Measurements from ENCODE around the gene COX14. TPM values are rescaled to one million over a fixed set of nuclear protein-coding genes. Genes with fewer than 3 reads are reported as not detected.

COX14 gene
- total RNA-seq, 1 donor from 2014 or later: 49.7 TPM

- Histone ChIP-seq H3K27ac (ENCODE audit: low read depth, low read length) (no peak overlapping the region), H3K79me2 (ENCODE audit: insufficient read depth, low read length) (peaks cover 3% of the 10 kb centered on the region), H2AFZ (ENCODE audit: low read depth, low read length) (no peak overlapping the region), H3K4me1 (ENCODE audit: insufficient read depth, low read length) (no peaks in the 10 kb centered on the region), H3K36me3 (ENCODE audit: insufficient read depth, low read length) (peaks cover 31% of the 10 kb centered on the region), H4K20me1 (ENCODE audit: insufficient read depth, low read length) (peaks cover 5% of the 10 kb centered on the region), H3K4me2 (ENCODE audit: low read length) (no peak overlapping the region), H3K9me3 (ENCODE audit: insufficient read depth, low read depth, low read length) (no peaks in the 10 kb centered on the region), H3K9ac (ENCODE audit: low read length) (no peak overlapping the region), H3K27me3 (ENCODE audit: insufficient read depth, low read length) (no peaks in the 10 kb centered on the region), H3K4me3 (ENCODE audit: insufficient read depth, low read depth, low read length) (no peak overlapping the region)
- FAIRE-seq (no peak), DNase-seq (ENCODE audit: low read depth) (no peak)
- H3K36me3 Mint-ChIP-seq (ENCODE audit: low read depth, unreplicated experiment): peaks cover 22% of the 10 kb centered on the region
- no peaks in the 10 kb centered on the region for H3K9me3 Mint-ChIP-seq (ENCODE audit: unreplicated experiment)
- H3K4me3 Mint-ChIP-seq (ENCODE audit: unreplicated experiment): no peak overlapping the region
- H3K4me1 Mint-ChIP-seq (ENCODE audit: low read depth, unreplicated experiment): peaks cover 9% of the 10 kb centered on the region
- TF ChIP-seq EZH2 (IDR thresholded peaks at IDR 0.05; ENCODE audit: insufficient read depth, low read length) (no peak), CTCF (IDR thresholded peaks at IDR 0.05; ENCODE audit: insufficient read depth, low read depth, low read length) (no peak)
- peak overlapping the region; percentile 6 for H3K27ac Mint-ChIP-seq (ENCODE audit: unreplicated experiment)
- H3K27me3 Mint-ChIP-seq (ENCODE audit: low read depth, unreplicated experiment): no peaks in the 10 kb centered on the region
Observed at GRCh38 chr12:50127546-50127945, 15.5 kb downstream of the COX14 start.

DNA sequence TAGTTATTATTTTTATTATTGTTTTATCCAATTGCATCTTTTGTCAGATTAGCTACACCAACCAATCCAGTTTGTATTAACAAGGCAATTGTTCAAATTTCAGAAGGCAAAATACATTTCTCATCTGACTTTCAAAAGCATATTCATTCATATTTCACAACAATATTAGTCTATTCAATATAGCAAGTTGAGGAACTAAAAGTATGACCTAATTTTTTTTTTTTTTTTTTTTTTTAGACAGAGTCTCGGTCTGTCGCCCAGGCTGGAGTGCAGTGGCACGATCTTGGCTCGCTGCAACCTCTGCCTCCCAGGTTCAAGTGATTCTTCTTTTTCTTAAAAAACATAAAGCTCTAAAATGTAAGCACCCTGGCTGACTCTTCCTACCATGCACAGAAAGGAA is 17.3 kb downstream of the COX14 start:
- H3K27me3 ChIP-seq (ENCODE audit: insufficient read depth, low read length): no peaks in the 10 kb centered on the region
- peaks cover 9% of the 10 kb centered on the region for H3K4me1 Mint-ChIP-seq (ENCODE audit: low read depth, unreplicated experiment)
- TF ChIP-seq EZH2 (IDR thresholded peaks at IDR 0.05; ENCODE audit: insufficient read depth, low read length) (no peak), CTCF (IDR thresholded peaks at IDR 0.05; ENCODE audit: insufficient read depth, low read depth, low read length) (no peak)
- H3K9ac ChIP-seq (ENCODE audit: low read length): no peak overlapping the region
- H3K4me1 ChIP-seq (ENCODE audit: insufficient read depth, low read length): no peaks in the 10 kb centered on the region
- DNase-seq (ENCODE audit: low read depth) (no peak), FAIRE-seq (no peak)
- no peak overlapping the region for H3K4me2 ChIP-seq (ENCODE audit: low read length)
- H3K9me3 Mint-ChIP-seq (ENCODE audit: unreplicated experiment): no peaks in the 10 kb centered on the region
- H3K4me3 ChIP-seq (ENCODE audit: insufficient read depth, low read depth, low read length): no peak overlapping the region
- no peak overlapping the region for H3K27ac Mint-ChIP-seq (ENCODE audit: unreplicated experiment)
- H2AFZ ChIP-seq (ENCODE audit: low read depth, low read length): no peak overlapping the region
- H4K20me1 ChIP-seq (ENCODE audit: insufficient read depth, low read length): peaks cover 12% of the 10 kb centered on the region
- H3K9me3 ChIP-seq (ENCODE audit: insufficient read depth, low read depth, low read length): no peaks in the 10 kb centered on the region
- peaks cover 42% of the 10 kb centered on the region for H3K36me3 ChIP-seq (ENCODE audit: insufficient read depth, low read length)
- H3K79me2 ChIP-seq (ENCODE audit: insufficient read depth, low read length): peaks cover 3% of the 10 kb centered on the region
- H3K36me3 Mint-ChIP-seq (ENCODE audit: low read depth, unreplicated experiment): peaks cover 21% of the 10 kb centered on the region
- H3K4me3 Mint-ChIP-seq (ENCODE audit: unreplicated experiment): no peak overlapping the region
- no peaks in the 10 kb centered on the region for H3K27me3 Mint-ChIP-seq (ENCODE audit: low read depth, unreplicated experiment)
- H3K27ac ChIP-seq (ENCODE audit: low read depth, low read length): no peak overlapping the region

- H3K9me3 ChIP-seq (ENCODE audit: insufficient read depth, low read depth, low read length): no peaks in the 10 kb centered on the region
- no peak overlapping the region for H3K9ac ChIP-seq (ENCODE audit: low read length)
- peaks cover 20% of the 10 kb centered on the region for H3K36me3 Mint-ChIP-seq (ENCODE audit: low read depth, unreplicated experiment)
- H3K4me3 Mint-ChIP-seq (ENCODE audit: unreplicated experiment): no peak overlapping the region
- no peak overlapping the region for H2AFZ ChIP-seq (ENCODE audit: low read depth, low read length)
- H3K27ac ChIP-seq (ENCODE audit: low read depth, low read length): no peak overlapping the region
- FAIRE-seq (no peak), DNase-seq (ENCODE audit: low read depth) (no peak)
- H3K4me2 ChIP-seq (ENCODE audit: low read length): no peak overlapping the region
- no peak overlapping the region for H3K4me3 ChIP-seq (ENCODE audit: insufficient read depth, low read depth, low read length)
- no peaks in the 10 kb centered on the region for H3K9me3 Mint-ChIP-seq (ENCODE audit: unreplicated experiment)
- no peaks in the 10 kb centered on the region for H3K4me1 ChIP-seq (ENCODE audit: insufficient read depth, low read length)
- no peak for TF ChIP-seq CTCF (IDR thresholded peaks at IDR 0.05; ENCODE audit: insufficient read depth, low read depth, low read length)
- peak overlapping the region; percentile 11 for H3K27ac Mint-ChIP-seq (ENCODE audit: unreplicated experiment)
- no peaks in the 10 kb centered on the region for H3K79me2 ChIP-seq (ENCODE audit: insufficient read depth, low read length)
- peaks cover 57% of the 10 kb centered on the region for H3K36me3 ChIP-seq (ENCODE audit: insufficient read depth, low read length)
- no peaks in the 10 kb centered on the region for H3K27me3 ChIP-seq (ENCODE audit: insufficient read depth, low read length)
- peaks cover 12% of the 10 kb centered on the region for H3K4me1 Mint-ChIP-seq (ENCODE audit: low read depth, unreplicated experiment)
- peaks cover 12% of the 10 kb centered on the region for H4K20me1 ChIP-seq (ENCODE audit: insufficient read depth, low read length)
- H3K27me3 Mint-ChIP-seq (ENCODE audit: low read depth, unreplicated experiment): no peaks in the 10 kb centered on the region
Observed at GRCh38 chr12:50132505-50133135, 20.6 kb downstream of the COX14 start.
